Epithelial cell of esophagus (primary cell): Measurements from ENCODE around the gene PCF11.

Experiments used
- DNase-seq: peaks from one replicate; pipeline ENCODE4 v3.0.0; 2010; ENCODE audit warnings: low read depth
- H3K4me3 ChIP-seq: 2 replicates; pipeline ENCODE4 v1.5.1; 2011; ENCODE audit warnings: mild to moderate bottlenecking, low read length, control low read depth
- CTCF ChIP-seq: IDR thresholded peaks from 2 replicates; pipeline ENCODE4 v1.5.1; 2011; ENCODE audit warnings: low read depth, mild to moderate bottlenecking, low read length, control low read depth, inconsistent platforms; ENCODE audit not compliant: insufficient read depth; ENCODE audit errors: missing control alignments

PCF11 gene

DNA sequence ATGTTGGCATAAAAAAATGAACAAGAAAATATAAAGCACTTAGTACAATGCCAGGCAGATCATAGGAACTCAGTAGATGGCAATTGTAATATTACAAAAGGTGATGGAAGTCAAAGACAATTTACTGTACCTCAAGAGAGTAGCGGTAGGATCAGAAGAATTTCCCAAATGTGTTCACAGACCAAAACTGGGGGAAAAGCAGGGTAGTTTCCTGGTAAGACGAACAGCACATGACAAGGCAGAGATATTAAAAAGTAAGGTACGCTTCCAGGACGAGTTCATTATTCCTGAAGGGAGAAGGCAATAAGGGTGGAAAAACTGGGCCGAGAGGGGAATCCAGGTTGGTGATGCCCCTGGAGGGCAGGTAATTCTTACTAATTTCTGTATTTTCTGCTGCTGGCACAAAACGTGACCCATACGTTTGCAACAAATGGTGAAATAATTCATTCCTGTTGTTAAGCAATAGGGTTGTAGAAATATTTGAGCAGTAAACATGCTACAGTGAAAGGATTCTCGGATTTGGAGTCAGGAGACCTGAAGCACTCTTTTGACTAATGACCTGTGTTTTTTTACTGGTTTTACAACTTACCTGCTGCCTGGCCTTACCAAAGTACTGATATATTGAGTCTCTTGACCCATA is 35.8 kb downstream of the PCF11 start:
- TF ChIP-seq CTCF = no peak
- peak overlapping the region; percentile 98 for H3K4me3 ChIP-seq
- DNase-seq = peak; percentile 16

- TF ChIP-seq CTCF = no peak
Observed at GRCh38 chr11:83193315-83194280, 36.7 kb downstream of the PCF11 start, which contains the start of gene ANKRD42. TSS of gene ANKRD42 (plus strand) at chr11:83193712. CDS start at chr11:83194671, 959 bp downstream.

DNA sequence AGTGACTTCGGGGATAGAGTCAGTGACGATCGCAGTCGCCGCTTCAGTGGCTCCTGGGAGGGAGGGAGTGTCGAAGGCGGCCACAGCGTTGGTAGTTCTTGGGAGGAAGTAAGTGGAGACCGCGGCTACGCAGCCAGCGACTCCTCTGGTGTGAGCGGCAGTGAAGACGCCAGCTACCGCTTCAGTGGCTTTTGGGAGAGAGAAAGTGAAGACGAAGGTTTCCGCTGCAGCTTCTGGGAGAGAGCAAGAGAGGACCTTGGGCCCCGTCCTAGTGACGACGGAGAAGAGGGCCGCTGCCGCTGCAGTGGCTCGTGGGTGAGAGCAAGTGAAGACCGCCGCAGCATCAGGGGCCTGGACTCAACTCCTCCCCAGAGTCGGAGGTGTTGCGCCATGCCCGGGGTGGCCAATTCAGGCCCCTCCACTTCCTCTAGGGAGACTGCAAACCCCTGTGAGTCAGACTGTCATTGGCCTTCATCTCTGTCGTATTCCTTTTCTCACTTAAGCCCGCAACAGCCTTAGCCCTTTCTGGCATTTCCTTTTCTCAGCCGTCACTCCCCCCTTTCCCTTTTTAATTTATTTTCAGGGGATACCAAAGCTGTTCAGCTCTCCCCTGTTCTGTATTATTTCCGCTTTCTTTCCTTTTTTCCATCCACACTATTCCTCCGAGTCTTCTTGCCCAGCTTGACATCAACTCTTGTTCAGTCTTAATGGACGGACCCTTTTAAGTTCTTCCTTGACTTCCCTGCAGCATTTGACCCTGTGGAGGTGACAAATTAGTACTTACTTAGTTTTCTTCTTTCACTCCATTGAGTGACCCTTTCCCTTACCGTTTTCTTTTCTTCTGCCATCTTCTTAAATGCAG is 37.6 kb downstream of the PCF11 start:
- peak; percentile 75 for DNase-seq
- no peak for TF ChIP-seq CTCF
- H3K4me3 ChIP-seq = peak overlapping the region; percentile 98

More at GRCh38 chr11:83193315-83194280, 36.7 kb downstream of the PCF11 start, which contains the start of gene ANKRD42:
- H3K4me3 ChIP-seq = peak within 1 kb of the TSS; percentile 98
- DNase-seq = peak; percentile 98

- TF ChIP-seq CTCF = no peak
- peak overlapping the region; percentile 98 for H3K4me3 ChIP-seq
- DNase-seq = no peak
Observed at GRCh38 chr11:83195143-83195466, 38.2 kb downstream of the PCF11 start.

- H3K4me3 ChIP-seq = no peak overlapping the region
- TF ChIP-seq CTCF = no peak
- DNase-seq = no peak
Observed at GRCh38 chr11:83195649-83196048, 38.7 kb downstream of the PCF11 start.

DNA sequence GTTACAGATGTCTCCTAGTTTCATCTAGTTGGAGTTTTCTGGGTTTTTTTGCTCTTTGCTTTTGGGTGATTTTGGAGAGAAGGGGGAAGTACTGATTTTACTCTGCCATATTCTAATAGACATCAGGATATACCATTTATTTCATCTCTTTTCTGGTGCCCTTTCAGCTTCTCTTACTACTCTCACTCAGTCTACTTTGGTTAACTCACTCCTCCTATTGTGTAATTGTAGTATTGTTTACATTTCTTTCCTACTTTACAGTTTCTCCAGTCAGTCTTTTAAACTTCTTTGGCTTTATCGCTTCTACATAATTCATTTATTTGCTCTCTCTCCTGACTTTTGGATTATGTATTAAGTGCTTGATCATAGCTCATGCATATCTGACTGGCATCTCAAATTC is 43.1 kb downstream of the PCF11 start:
- TF ChIP-seq CTCF = no peak
- DNase-seq = no peak
- no peak overlapping the region for H3K4me3 ChIP-seq
